ENCODE data around the gene BRME1. TPM values are rescaled to one million over a fixed set of nuclear protein-coding genes. Genes with fewer than 3 reads are reported as not detected.

BRME1 gene
- total and polyA plus RNA-seq, 2 of the 13 experiments (the other 11 are each of a cell fraction or from before 2014, with no cell fraction given): 0.74 to 1.5 TPM

DNA sequence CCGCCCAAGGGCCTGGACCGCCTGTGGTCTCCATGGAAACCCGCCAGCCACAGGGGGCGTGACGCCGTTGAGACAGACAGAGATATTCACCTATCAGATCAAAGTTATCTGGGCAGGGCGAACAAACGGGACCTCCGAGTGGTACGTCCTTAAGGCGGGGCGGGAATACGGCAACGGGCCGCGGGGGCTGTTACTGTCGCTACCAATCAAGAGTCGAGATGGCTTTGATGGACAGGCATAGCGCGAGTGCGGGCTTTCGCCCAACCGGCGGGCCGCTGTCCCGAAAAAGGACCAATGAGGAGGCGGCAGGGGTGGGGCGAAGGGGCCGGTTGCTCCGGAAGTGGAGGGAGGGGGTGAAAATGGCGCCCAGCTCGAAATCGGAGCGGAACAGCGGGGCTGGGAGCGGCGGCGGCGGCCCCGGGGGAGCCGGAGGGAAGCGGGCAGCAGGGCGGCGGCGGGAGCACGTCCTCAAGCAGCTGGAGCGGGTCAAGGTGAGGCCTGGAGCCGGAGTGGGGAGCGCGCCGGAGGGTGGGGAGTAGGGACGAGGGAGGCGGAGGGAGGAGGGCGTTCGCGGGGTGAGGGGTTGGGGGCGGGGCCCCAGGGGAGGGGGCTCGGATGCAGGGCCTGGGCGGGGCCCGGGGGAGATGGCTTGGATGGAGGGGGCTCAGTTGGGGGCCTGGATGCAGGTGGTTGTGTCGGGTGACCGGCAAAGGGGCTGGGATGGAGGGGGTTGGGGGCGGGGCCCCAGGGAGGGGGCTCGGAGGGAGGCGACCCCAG, 46.4 kb upstream of the BRME1 start, which contains the start of gene DCAF15:
Gene DCAF15, plus strand, starts transcription at position 356 of the 777 bp plus-strand sequence. Its CDS starts 4 bp downstream, at position 360.
- peaks cover 11 to 29% of the 10 kb centered on the region in 2 experiments; a peak in 4 of 5 replicates for H3K36me3 ChIP-seq (replicated peaks in 1 of 2; ENCODE audit: control insufficient read depth in 1 of 2, insufficient read depth in 2 of 2, low read length in 2 of 2)
- H3K79me2 ChIP-seq (ENCODE audit: insufficient read depth, low read length): peaks cover 14% of the 10 kb centered on the region
- H3K4me2 ChIP-seq (ENCODE audit: low read depth, low read length): peak within 1 kb of the TSS; percentile 94
- ChIA-PET CTCF (ENCODE audit: low intra/inter-chr PET ratio, low total read pairs) (no interaction called here), POLR2A (interaction anchor here (1.0 to 2.0 kb wide), 5 partner anchors 45 to 128 kb away, joined by 3 to 6 read pairs (median 6); partner anchors contain the start of gene MISP3)
- intact Hi-C loops (cut with micrococcal nuclease; ENCODE audit: unreplicated experiment) (loop anchor here (1.0 to 2.0 kb wide), 2 partner anchors 54 to 72 kb away; partner anchors contain the start of gene RFX1), in situ Hi-C loops (cut with HindIII; ENCODE audit: extremely low pct_ligation_motif_present, low pct_unique_long_range_greater_than_20kb) (loop anchor here (5.0 kb wide), 1 partner anchor 70 kb away; no protein-coding TSS in a partner anchor)
- peaks cover 10% of the 10 kb centered on the region for H3K4me1 ChIP-seq (ENCODE audit: insufficient read depth, low read length)
- peak within 1 kb of the TSS; percentile 80 for H3K9ac ChIP-seq (ENCODE audit: insufficient read depth, low read depth, low read length)
- WGBS (ENCODE audit: low lambda C conversion rate): 2% methylated on average over 17 of the region's 65 CpGs
- BruUV-seq (replicated peaks): no TSS peak
- ATAC-seq (peak; percentile 98), DNase-seq (ENCODE audit: low spot score) (peak; percentile 98), FAIRE-seq (peak; percentile 99)
- H3K27me3 ChIP-seq (ENCODE audit: control insufficient read depth in 1 of 2, insufficient read depth in 2 of 2, low read length in 2 of 2): no peaks in the 10 kb centered on the region; a peak in 1 of 5 replicates
- peak within 1 kb of the TSS; percentile 92 to 98 (median 95) for H3K4me3 ChIP-seq (replicated peaks in 1 of 3; ENCODE audit: insufficient read depth in 1 of 3, low read depth in 2 of 3, low read length in 3 of 3)
- H2AFZ ChIP-seq (ENCODE audit: low read length): no peak within 1 kb of the TSS
- H4K20me1 ChIP-seq (ENCODE audit: insufficient read depth, low read length): no peaks in the 10 kb centered on the region
- no peaks in the 10 kb centered on the region for H3K9me3 ChIP-seq (ENCODE audit: low read length)
- peak within 1 kb of the TSS; percentile 68 for H3K27ac ChIP-seq (ENCODE audit: extremely low read length, insufficient read depth, low read length)
- peak; percentile 96 for TF ChIP-seq GABPB1 (CRISPR knock-in tag; IDR thresholded peaks at IDR 0.05)
- no peak for TF ChIP-seq SP1 (IDR thresholded peaks at IDR 0.05)
- peak; percentile 95 for TF ChIP-seq SP1 (CRISPR knock-in tag; IDR thresholded peaks at IDR 0.05)
- TF ChIP-seq ZNF33A (CRISPR knock-in tag; IDR thresholded peaks at IDR 0.05; ENCODE audit: borderline replicate concordance): no peak
- peak; percentile 64; the same call in 1 of the 2 replicates for TF ChIP-seq PHF20 (CRISPR knock-in tag; IDR thresholded peaks at IDR 0.05)
- TF ChIP-seq, protein P1, sequence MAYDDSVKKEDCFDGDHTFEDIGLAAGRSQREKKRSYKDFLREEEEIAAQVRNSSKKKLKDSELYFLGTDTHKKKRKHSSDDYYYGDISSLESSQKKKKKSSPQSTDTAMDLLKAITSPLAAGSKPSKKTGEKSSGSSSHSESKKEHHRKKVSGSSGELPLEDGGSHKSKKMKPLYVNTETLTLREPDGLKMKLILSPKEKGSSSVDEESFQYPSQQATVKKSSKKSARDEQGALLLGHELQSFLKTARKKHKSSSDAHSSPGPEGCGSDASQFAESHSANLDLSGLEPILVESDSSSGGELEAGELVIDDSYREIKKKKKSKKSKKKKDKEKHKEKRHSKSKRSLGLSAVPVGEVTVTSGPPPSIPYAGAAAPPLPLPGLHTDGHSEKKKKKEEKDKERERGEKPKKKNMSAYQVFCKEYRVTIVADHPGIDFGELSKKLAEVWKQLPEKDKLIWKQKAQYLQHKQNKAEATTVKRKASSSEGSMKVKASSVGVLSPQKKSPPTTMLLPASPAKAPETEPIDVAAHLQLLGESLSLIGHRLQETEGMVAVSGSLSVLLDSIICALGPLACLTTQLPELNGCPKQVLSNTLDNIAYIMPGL (CRISPR knock-in tag; IDR thresholded peaks at IDR 0.05; ENCODE audit: borderline replicate concordance in 1 of 2, low read depth in 1 of 2): peak; percentile 36 to 48; a peak in 2 of 4 replicates
- no peak for TF ChIP-seq RXRB (CRISPR knock-in tag; IDR thresholded peaks at IDR 0.05; ENCODE audit: borderline replicate concordance)
- peak; percentile 84 for TF ChIP-seq ATF1 (CRISPR knock-in tag; IDR thresholded peaks at IDR 0.05)
- no peak for TF ChIP-seq TRIM22 (IDR thresholded peaks at IDR 0.05)
- peak; percentile 91 for TF ChIP-seq SAP130 (CRISPR knock-in tag; IDR thresholded peaks at IDR 0.05; ENCODE audit: low read depth)
- no peak for TF ChIP-seq GMEB2 (CRISPR knock-in tag; IDR thresholded peaks at IDR 0.05; ENCODE audit: low read depth)
- TF ChIP-seq RBFOX2 (IDR thresholded peaks at IDR 0.05; ENCODE audit: low read depth, low read length): peak; percentile 88
- TF ChIP-seq ZNF430 (CRISPR knock-in tag; IDR thresholded peaks at IDR 0.05): 0 out of 2 replicates have a peak, but pooled peaks have one; percentile 19
- no peak for TF ChIP-seq ZBTB14 (CRISPR knock-in tag; IDR thresholded peaks at IDR 0.05)
- TF ChIP-seq NFKB2 (CRISPR knock-in tag; IDR thresholded peaks at IDR 0.05; ENCODE audit: borderline replicate concordance): 0 out of 2 replicates have a peak, but pooled peaks have one; percentile 20
- TF ChIP-seq SIN3A (IDR thresholded peaks at IDR 0.05; ENCODE audit: borderline replicate concordance, low read depth, low read length): peak; percentile 81; the same call in 1 of the 2 replicates
- TF ChIP-seq PAF1 (CRISPR knock-in tag; IDR thresholded peaks at IDR 0.05): no peak
- peak; percentile 100 for TF ChIP-seq SP2 (CRISPR knock-in tag; IDR thresholded peaks at IDR 0.05)
